Measurements from ENCODE around the gene NTM. TPM values are rescaled to one million over a fixed set of nuclear protein-coding genes. Genes with fewer than 3 reads are reported as not detected.
A peak's percentile ranks its signal among the peaks of the same experiment; 100 is the strongest.

NTM gene
- total and polyA plus RNA-seq, 2 donors (not counting 3 experiments of a cell fraction or from before 2014, with no cell fraction given), result 1.00 to 1.1 TPM

DNA sequence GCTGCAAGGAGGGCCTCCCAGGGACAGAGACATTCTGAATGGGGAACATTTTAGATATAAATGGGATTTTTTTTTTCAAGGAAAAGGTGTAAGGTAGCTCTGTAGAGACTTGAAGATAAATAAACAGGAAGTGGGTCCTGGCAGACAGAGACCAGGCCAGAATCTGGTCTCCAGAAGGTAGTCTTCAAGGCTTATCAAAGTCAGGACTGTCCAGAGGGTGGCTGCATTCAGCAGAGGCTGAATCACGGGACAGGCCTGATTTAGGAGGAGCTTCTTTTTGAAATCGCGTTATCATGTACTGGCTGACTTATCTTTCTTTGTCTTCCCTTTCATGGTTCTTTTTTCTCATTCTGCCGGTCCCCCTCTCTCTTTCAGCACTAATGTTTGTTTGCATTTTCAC, 542.9 kb downstream of the NTM start:
- no peaks in the 10 kb centered on the region for H4K20me1 ChIP-seq (replicated peaks; ENCODE audit: control insufficient read depth, extremely low read depth, insufficient read depth, low read length)
- no peaks in the 10 kb centered on the region for H3K9me3 ChIP-seq (replicated peaks; ENCODE audit: control insufficient read depth, insufficient read depth, low read length)
- no peak for TF ChIP-seq POLR2AphosphoS5 (IDR thresholded peaks at IDR 0.05; ENCODE audit: insufficient read depth, low read depth, low read length)
- TF ChIP-seq JUN (IDR thresholded peaks at IDR 0.05; ENCODE audit: borderline replicate concordance, insufficient read depth, insufficient read length, low read depth), result no peak
- TF ChIP-seq FOS (IDR thresholded peaks at IDR 0.05; ENCODE audit: borderline replicate concordance, insufficient read depth, low read length), result no peak
- FAIRE-seq, result no peak
- no peaks in the 10 kb centered on the region for H3K79me2 ChIP-seq (ENCODE audit: control insufficient read depth, insufficient read depth, low read length)
- BruUV-seq (replicated peaks), result no TSS peak
- no peaks in the 10 kb centered on the region for H3K9me1 ChIP-seq (replicated peaks; ENCODE audit: control insufficient read depth, extremely low read depth, insufficient read depth, low read length)
- no peak overlapping the region for H3K4me3 ChIP-seq (replicated peaks in 1 of 3; ENCODE audit: insufficient read depth in 1 of 3, low read depth in 1 of 3, low read length in 3 of 3)
- ChIA-PET POLR2A (no interaction called here), CTCF (interaction anchor here (0.6 to 9.6 kb wide), 16 partner anchors 25 to 1028 kb away, joined by 3 to 322 read pairs (median 5); no protein-coding TSS in a partner anchor)
- H3K9ac ChIP-seq (replicated peaks; ENCODE audit: extremely low read depth, insufficient read depth, low read length), result no peak overlapping the region
- intact Hi-C loops (cut with micrococcal nuclease) (loop anchor here (5.0 kb wide), 3 partner anchors 96 to 1029 kb away; no protein-coding TSS in a partner anchor), dilution Hi-C loops (cut with MboI; ENCODE audit: extremely low pct_ligation_motif_present, low sequenced_read_pairs) (loop anchor here (25.0 kb wide), 1 partner anchor 176 kb away; no protein-coding TSS in a partner anchor)
- no peak overlapping the region for H3K27ac ChIP-seq (ENCODE audit: insufficient read depth, low read depth, low read length)
- no peak for DNase-seq (ENCODE audit: low read depth, low spot score)
- H3K36me3 ChIP-seq (ENCODE audit: control insufficient read depth in 2 of 2, extremely low read depth in 1 of 2, insufficient read depth in 2 of 2, low read length in 2 of 2), result no peaks in the 10 kb centered on the region
- H3K4me1 ChIP-seq (ENCODE audit: control insufficient read depth, extremely low read depth, insufficient read depth, low read length), result peaks cover 5% of the 10 kb centered on the region
- H3K4me2 ChIP-seq (ENCODE audit: insufficient read depth, low read length), result no peak overlapping the region
- no peak overlapping the region for H2AFZ ChIP-seq (ENCODE audit: low read depth, low read length)
- peaks cover 0 to 5% of the 10 kb centered on the region in 2 experiments for H3K27me3 ChIP-seq (ENCODE audit: control insufficient read depth in 2 of 2, insufficient read depth in 2 of 2, low read length in 2 of 2)

DNA sequence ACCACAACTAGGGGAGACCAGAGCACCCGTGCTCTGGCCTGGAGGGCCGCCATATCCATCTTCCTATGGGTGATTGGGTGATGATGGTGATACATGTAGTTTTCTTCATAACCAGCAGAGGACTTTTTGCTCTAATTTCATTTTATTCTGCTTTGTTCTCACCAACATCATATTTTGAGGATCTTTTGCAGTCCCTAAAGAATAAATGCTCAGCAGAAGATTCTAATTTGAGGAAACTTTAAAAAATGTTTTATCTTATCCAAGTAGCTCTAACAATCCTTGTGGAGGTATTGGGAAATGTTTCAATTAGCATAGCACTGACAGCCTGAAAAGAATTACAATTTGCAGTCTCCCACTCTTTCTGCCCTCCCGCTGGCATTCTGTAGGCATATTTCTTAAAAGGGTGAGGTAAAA, 544.0 kb downstream of the NTM start:
- Histone ChIP-seq H3K4me3 (replicated peaks in 1 of 3; ENCODE audit: insufficient read depth in 1 of 3, low read depth in 1 of 3, low read length in 3 of 3) (no peak overlapping the region), H3K9me1 (replicated peaks; ENCODE audit: control insufficient read depth, extremely low read depth, insufficient read depth, low read length) (no peaks in the 10 kb centered on the region), H3K4me1 (ENCODE audit: control insufficient read depth, extremely low read depth, insufficient read depth, low read length) (peaks cover 5% of the 10 kb centered on the region), H3K9me3 (replicated peaks; ENCODE audit: control insufficient read depth, insufficient read depth, low read length) (no peaks in the 10 kb centered on the region), H3K27me3 (ENCODE audit: control insufficient read depth in 2 of 2, insufficient read depth in 2 of 2, low read length in 2 of 2) (peaks cover 0 to 4% of the 10 kb centered on the region in 2 experiments), H3K36me3 (ENCODE audit: control insufficient read depth in 2 of 2, extremely low read depth in 1 of 2, insufficient read depth in 2 of 2, low read length in 2 of 2) (no peaks in the 10 kb centered on the region), H3K27ac (ENCODE audit: insufficient read depth, low read depth, low read length) (no peak overlapping the region), H3K4me2 (ENCODE audit: insufficient read depth, low read length) (no peak overlapping the region), H4K20me1 (replicated peaks; ENCODE audit: control insufficient read depth, extremely low read depth, insufficient read depth, low read length) (no peaks in the 10 kb centered on the region), H2AFZ (ENCODE audit: low read depth, low read length) (no peak overlapping the region), H3K9ac (replicated peaks; ENCODE audit: extremely low read depth, insufficient read depth, low read length) (no peak overlapping the region), H3K79me2 (ENCODE audit: control insufficient read depth, insufficient read depth, low read length) (no peaks in the 10 kb centered on the region)
- POLR2A ChIA-PET, result no interaction called here
- BruUV-seq (replicated peaks), result no TSS peak
- dilution Hi-C loops (cut with MboI; ENCODE audit: extremely low pct_ligation_motif_present, low sequenced_read_pairs), result loop anchor here (25.0 kb wide), 1 partner anchor 177 kb away; no protein-coding TSS in a partner anchor
- CTCF ChIA-PET, result interaction anchor here (1.2 to 9.6 kb wide), 9 partner anchors 46 to 1027 kb away, joined by 4 to 322 read pairs (median 37); no protein-coding TSS in a partner anchor
- TF ChIP-seq, protein P1, sequence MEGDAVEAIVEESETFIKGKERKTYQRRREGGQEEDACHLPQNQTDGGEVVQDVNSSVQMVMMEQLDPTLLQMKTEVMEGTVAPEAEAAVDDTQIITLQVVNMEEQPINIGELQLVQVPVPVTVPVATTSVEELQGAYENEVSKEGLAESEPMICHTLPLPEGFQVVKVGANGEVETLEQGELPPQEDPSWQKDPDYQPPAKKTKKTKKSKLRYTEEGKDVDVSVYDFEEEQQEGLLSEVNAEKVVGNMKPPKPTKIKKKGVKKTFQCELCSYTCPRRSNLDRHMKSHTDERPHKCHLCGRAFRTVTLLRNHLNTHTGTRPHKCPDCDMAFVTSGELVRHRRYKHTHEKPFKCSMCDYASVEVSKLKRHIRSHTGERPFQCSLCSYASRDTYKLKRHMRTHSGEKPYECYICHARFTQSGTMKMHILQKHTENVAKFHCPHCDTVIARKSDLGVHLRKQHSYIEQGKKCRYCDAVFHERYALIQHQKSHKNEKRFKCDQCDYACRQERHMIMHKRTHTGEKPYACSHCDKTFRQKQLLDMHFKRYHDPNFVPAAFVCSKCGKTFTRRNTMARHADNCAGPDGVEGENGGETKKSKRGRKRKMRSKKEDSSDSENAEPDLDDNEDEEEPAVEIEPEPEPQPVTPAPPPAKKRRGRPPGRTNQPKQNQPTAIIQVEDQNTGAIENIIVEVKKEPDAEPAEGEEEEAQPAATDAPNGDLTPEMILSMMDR (IDR thresholded peaks at IDR 0.05; ENCODE audit: extremely low read depth in 1 of 2, insufficient read depth in 1 of 2, low read depth in 1 of 2, low read length in 2 of 2), result peak; percentile 31 to 34
- TF ChIP-seq POLR2A (IDR thresholded peaks at IDR 0.05; ENCODE audit: low read depth, low read length), result no peak
- intact Hi-C loops (cut with micrococcal nuclease), result loop anchor here (1.0 to 5.0 kb wide), 6 partner anchors 97 to 1150 kb away; no protein-coding TSS in a partner anchor
- peak; percentile 56 for FAIRE-seq
- peak; percentile 20 for DNase-seq (ENCODE audit: low read depth, low spot score)

All from endothelial cell of umbilical vein (primary cell).